SK-N-SH treated with all-trans-retinoic acid at 6 μM for 48 hours (cell line): Measurements from ENCODE around the gene BAIAP2L1.

Source experiments
- ARNTL ChIP-seq: fragments of 450-650 bp; formaldehyde crosslinking; IDR thresholded peaks from 2 replicates; pipeline ENCODE4 v1.5.0; 2020; ENCODE audit warnings: low read depth, mild to moderate bottlenecking, moderate library complexity, borderline replicate concordance
- CSDC2 ChIP-seq: fragments of 250-450 bp; sonication (Bioruptor Pico); IDR thresholded peaks from 2 replicates; pipeline ENCODE4 v1.5.0; 2020; ENCODE audit warnings: mild to moderate bottlenecking, moderate library complexity
- ESRRG ChIP-seq: fragments of 250-450 bp; sonication (Bioruptor Pico); IDR thresholded peaks from 2 replicates; pipeline ENCODE4 v1.6.1; 2021; ENCODE audit warnings: mild to moderate bottlenecking
- GLIS3 ChIP-seq: fragments of 250-450 bp; sonication (Bioruptor Pico); IDR thresholded peaks from 2 replicates; pipeline ENCODE4 v1.5.0; 2020; ENCODE audit warnings: mild to moderate bottlenecking, moderate library complexity
- ISL1 ChIP-seq: fragments of 250-450 bp; sonication (Bioruptor Pico); IDR thresholded peaks from 2 replicates; pipeline ENCODE4 v2.1.2; 2022; ENCODE audit warnings: mild to moderate bottlenecking, moderate library complexity
- RARB ChIP-seq: fragments of 250-450 bp; sonication (Bioruptor Pico); IDR thresholded peaks from 2 replicates; pipeline ENCODE4 v1.8.0; 2021; ENCODE audit warnings: mild to moderate bottlenecking, moderate library complexity
- SNAI2 ChIP-seq: fragments of 250-450 bp; sonication (Bioruptor Pico); IDR thresholded peaks from 2 replicates; pipeline ENCODE4 v1.5.0; 2020; ENCODE audit warnings: mild to moderate bottlenecking, moderate library complexity
- ZFP30 ChIP-seq: fragments of 450-650 bp; formaldehyde crosslinking; IDR thresholded peaks from 2 replicates; pipeline ENCODE4 v1.5.0; 2022; ENCODE audit warnings: mild to moderate bottlenecking, moderate library complexity
- ZNF70 ChIP-seq: fragments of 450-650 bp; formaldehyde crosslinking; IDR thresholded peaks from 2 replicates; pipeline ENCODE4 v1.5.0; 2020; ENCODE audit warnings: mild to moderate bottlenecking, moderate library complexity
- TF ChIP-seq, protein P1 (sequence below): fragments of 250-450 bp; sonication (Bioruptor Pico); IDR thresholded peaks from 2 replicates; pipeline ENCODE4 v1.5.0; 2020; ENCODE audit warnings: mild to moderate bottlenecking, moderate library complexity
- TF ChIP-seq, protein P2 (sequence below): fragments of 250-450 bp; sonication (Bioruptor Pico); IDR thresholded peaks from 2 replicates; pipeline ENCODE4 v1.8.0; 2020; ENCODE audit warnings: mild to moderate bottlenecking, moderate library complexity, borderline replicate concordance
- TF ChIP-seq, protein P3 (sequence below): fragments of 250-450 bp; sonication (Bioruptor Pico); IDR thresholded peaks from 2 replicates; pipeline ENCODE4 v1.5.1; 2021; ENCODE audit warnings: mild to moderate bottlenecking, moderate library complexity

DNA sequence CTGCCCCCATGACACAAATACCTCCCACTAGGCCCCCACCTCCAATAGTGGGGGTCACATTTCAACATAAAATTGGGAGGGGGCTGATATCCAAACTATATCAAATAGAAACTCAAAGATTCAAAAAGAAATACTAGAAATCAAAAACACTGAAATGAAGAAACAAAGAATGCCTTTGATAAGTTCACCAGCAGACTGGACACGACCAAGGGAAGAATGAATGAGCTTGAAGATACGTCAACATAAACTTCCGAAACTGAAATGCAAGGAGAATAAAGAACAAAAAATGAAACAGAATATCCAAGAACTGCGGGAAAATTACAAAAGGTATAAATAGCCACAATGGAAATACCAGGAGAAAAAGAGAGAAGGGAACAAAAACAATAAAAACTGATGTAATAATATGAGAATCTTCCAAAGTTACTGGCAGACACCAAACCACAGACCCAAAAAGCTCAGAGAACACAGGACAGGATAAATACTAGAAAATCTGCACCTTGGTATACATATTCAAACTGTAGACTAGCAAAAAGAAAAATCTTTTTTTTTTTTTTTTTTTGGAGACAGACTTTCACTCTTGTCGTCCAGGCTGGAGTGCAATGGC, 69.9 kb downstream of the BAIAP2L1 start:
- no peak for TF ChIP-seq SNAI2 (CRISPR knock-in tag)
- TF ChIP-seq ZFP30 (CRISPR knock-in tag) = no peak
- TF ChIP-seq CSDC2 (CRISPR knock-in tag) = no peak
- TF ChIP-seq ISL1 (CRISPR knock-in tag) = no peak
- TF ChIP-seq RARB (CRISPR knock-in tag) = no peak
- TF ChIP-seq, protein P1, sequence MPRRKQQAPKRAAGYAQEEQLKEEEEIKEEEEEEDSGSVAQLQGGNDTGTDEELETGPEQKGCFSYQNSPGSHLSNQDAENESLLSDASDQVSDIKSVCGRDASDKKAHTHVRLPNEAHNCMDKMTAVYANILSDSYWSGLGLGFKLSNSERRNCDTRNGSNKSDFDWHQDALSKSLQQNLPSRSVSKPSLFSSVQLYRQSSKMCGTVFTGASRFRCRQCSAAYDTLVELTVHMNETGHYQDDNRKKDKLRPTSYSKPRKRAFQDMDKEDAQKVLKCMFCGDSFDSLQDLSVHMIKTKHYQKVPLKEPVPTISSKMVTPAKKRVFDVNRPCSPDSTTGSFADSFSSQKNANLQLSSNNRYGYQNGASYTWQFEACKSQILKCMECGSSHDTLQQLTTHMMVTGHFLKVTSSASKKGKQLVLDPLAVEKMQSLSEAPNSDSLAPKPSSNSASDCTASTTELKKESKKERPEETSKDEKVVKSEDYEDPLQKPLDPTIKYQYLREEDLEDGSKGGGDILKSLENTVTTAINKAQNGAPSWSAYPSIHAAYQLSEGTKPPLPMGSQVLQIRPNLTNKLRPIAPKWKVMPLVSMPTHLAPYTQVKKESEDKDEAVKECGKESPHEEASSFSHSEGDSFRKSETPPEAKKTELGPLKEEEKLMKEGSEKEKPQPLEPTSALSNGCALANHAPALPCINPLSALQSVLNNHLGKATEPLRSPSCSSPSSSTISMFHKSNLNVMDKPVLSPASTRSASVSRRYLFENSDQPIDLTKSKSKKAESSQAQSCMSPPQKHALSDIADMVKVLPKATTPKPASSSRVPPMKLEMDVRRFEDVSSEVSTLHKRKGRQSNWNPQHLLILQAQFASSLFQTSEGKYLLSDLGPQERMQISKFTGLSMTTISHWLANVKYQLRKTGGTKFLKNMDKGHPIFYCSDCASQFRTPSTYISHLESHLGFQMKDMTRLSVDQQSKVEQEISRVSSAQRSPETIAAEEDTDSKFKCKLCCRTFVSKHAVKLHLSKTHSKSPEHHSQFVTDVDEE (CRISPR knock-in tag) = no peak
- no peak for TF ChIP-seq GLIS3 (CRISPR knock-in tag)
- no peak for TF ChIP-seq ESRRG (CRISPR knock-in tag)
- no peak for TF ChIP-seq ZNF70 (CRISPR knock-in tag)
- TF ChIP-seq, protein P2, sequence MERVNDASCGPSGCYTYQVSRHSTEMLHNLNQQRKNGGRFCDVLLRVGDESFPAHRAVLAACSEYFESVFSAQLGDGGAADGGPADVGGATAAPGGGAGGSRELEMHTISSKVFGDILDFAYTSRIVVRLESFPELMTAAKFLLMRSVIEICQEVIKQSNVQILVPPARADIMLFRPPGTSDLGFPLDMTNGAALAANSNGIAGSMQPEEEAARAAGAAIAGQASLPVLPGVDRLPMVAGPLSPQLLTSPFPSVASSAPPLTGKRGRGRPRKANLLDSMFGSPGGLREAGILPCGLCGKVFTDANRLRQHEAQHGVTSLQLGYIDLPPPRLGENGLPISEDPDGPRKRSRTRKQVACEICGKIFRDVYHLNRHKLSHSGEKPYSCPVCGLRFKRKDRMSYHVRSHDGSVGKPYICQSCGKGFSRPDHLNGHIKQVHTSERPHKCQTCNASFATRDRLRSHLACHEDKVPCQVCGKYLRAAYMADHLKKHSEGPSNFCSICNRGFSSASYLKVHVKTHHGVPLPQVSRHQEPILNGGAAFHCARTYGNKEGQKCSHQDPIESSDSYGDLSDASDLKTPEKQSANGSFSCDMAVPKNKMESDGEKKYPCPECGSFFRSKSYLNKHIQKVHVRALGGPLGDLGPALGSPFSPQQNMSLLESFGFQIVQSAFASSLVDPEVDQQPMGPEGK = no peak
- no peak for TF ChIP-seq ARNTL (CRISPR knock-in tag)
- TF ChIP-seq, protein P3, sequence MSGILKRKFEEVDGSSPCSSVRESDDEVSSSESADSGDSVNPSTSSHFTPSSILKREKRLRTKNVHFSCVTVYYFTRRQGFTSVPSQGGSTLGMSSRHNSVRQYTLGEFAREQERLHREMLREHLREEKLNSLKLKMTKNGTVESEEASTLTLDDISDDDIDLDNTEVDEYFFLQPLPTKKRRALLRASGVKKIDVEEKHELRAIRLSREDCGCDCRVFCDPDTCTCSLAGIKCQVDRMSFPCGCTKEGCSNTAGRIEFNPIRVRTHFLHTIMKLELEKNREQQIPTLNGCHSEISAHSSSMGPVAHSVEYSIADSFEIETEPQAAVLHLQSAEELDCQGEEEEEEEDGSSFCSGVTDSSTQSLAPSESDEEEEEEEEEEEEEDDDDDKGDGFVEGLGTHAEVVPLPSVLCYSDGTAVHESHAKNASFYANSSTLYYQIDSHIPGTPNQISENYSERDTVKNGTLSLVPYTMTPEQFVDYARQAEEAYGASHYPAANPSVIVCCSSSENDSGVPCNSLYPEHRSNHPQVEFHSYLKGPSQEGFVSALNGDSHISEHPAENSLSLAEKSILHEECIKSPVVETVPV (CRISPR knock-in tag) = no peak
